Measurements from ENCODE around the gene COBL.

DNA sequence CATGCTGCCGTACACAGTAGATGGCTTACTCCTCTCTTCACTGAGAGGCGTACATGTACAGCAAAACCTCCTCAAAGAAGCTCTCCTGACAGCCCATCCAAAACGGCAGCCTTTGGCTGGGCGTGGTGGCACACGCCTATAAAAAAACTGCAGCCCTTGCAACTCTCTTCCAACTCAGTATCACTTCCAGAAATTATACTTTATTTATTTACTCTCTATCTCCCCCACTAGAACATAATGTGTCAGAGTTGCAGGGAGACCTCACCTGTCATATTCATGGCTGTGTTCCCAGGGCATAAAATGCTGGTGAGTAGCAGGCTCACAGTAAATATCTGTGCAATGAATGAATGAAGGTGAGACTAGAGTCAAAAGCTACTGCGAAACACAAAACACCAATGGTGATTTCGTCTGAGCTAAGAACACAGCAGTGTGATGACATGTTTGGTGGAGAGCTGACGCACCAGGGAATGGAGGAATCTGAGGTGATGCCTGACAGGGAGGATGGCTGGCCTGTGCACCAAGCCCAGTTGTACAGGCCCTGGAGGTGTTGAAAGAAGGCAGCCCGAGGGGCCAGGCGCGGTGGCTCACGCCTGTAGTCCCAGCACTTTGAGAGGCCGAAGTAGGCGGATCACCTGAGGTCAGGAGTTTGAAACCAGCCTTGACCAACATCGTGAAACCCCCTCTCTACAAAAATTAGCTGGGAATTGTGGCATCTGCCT lies 55.3 kb downstream of the COBL start:
- TF ChIP-seq, protein P1, sequence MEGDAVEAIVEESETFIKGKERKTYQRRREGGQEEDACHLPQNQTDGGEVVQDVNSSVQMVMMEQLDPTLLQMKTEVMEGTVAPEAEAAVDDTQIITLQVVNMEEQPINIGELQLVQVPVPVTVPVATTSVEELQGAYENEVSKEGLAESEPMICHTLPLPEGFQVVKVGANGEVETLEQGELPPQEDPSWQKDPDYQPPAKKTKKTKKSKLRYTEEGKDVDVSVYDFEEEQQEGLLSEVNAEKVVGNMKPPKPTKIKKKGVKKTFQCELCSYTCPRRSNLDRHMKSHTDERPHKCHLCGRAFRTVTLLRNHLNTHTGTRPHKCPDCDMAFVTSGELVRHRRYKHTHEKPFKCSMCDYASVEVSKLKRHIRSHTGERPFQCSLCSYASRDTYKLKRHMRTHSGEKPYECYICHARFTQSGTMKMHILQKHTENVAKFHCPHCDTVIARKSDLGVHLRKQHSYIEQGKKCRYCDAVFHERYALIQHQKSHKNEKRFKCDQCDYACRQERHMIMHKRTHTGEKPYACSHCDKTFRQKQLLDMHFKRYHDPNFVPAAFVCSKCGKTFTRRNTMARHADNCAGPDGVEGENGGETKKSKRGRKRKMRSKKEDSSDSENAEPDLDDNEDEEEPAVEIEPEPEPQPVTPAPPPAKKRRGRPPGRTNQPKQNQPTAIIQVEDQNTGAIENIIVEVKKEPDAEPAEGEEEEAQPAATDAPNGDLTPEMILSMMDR (IDR thresholded peaks at IDR 0.05) = no peak
- no peak for TF ChIP-seq POLR2A (IDR thresholded peaks at IDR 0.05)
